H1 (cell line): ENCODE data around the gene GLB1L3. TPM values are rescaled to one million over a fixed set of nuclear protein-coding genes. Genes with fewer than 3 reads are reported as not detected.

Experiments
- CTCF ChIA-PET: fragments of 300-600 bp; sonication (Branson Sonifier 250); formaldehyde crosslinking; loops from one replicate; lab custom pipeline; 2021; ENCODE audit not compliant: partially characterized antibody; lab: Charles Lee
- POLR2A ChIA-PET: fragments of 300-600 bp; sonication (Branson Sonifier 250); formaldehyde crosslinking; loops from one replicate; lab custom pipeline; 2021; ENCODE audit warnings: inconsistent platforms; ENCODE audit not compliant: partially characterized antibody; lab: Charles Lee
- DNase-seq, 2 experiments: peaks; one replicate each; pipeline versions ENCODE4 v3.0.0 to v3.0.0-alpha.2; 2010 to 2022; ENCODE audit warnings: low spot score in 2 of 2, low read depth in 1 of 2, mixed read lengths in 1 of 2
- FAIRE-seq: peaks from 2 replicates; lab custom pipeline; 2011; peaks lifted over from hg19 to GRCh38; lab: Jason Lieb, UNC
- H2AFZ ChIP-seq: 2 replicates; pipeline ENCODE4 v1.8.1; 2012; ENCODE audit warnings: low read length, inconsistent platforms
- H2AK5ac ChIP-seq: 2 replicates; pipeline ENCODE4 v1.6.1; 2013; ENCODE audit warnings: low read depth, low read length
- H2BK120ac ChIP-seq: replicated peaks from 2 replicates; pipeline ENCODE3; 2013; ENCODE audit warnings: low read depth, low read length, inconsistent platforms
- H2BK12ac ChIP-seq: 2 replicates; pipeline ENCODE4 v1.6.1; 2013; ENCODE audit warnings: low read depth, low read length
- H2BK15ac ChIP-seq: 2 replicates; pipeline ENCODE4 v1.6.1; 2013; ENCODE audit warnings: low read length
- H2BK20ac ChIP-seq: 2 replicates; pipeline ENCODE4 v1.6.1; 2013; ENCODE audit warnings: low read length
- H2BK5ac ChIP-seq: 2 replicates; pipeline ENCODE4 v1.6.1; 2013; ENCODE audit warnings: low read depth, low read length
- H3K14ac ChIP-seq: 2 replicates; pipeline ENCODE4 v1.6.1; 2013; ENCODE audit warnings: inconsistent platforms; ENCODE audit not compliant: insufficient read length
- H3K18ac ChIP-seq: 2 replicates; pipeline ENCODE4 v1.6.1; 2013; ENCODE audit warnings: low read length; ENCODE audit errors: extremely low read depth
- H3K23ac ChIP-seq: 2 replicates; pipeline ENCODE4 v1.6.1; 2013; ENCODE audit warnings: inconsistent platforms; ENCODE audit not compliant: insufficient read length
- H3K23me2 ChIP-seq: 2 replicates; pipeline ENCODE4 v1.6.1; 2013; ENCODE audit warnings: low read depth, low read length
- H3K27ac ChIP-seq: 2 replicates; pipeline ENCODE4 v1.6.1; 2011; ENCODE audit warnings: low read depth, low read length, inconsistent platforms
- H3K27me3 ChIP-seq, 4 experiments: replicated peaks in 1 of 4; 1 replicate in 1 of 4; 2 replicates in 3 of 4; pipeline versions ENCODE4 v1.6.1 to v1.8.1; 2011 to 2013; ENCODE audit warnings: low read length in 3 of 4, mild to moderate bottlenecking in 3 of 4, inconsistent platforms in 2 of 4, mixed read lengths in 2 of 4, moderate library complexity in 1 of 4; ENCODE audit not compliant: control insufficient read depth in 3 of 4, insufficient read depth in 3 of 4; ENCODE audit errors: extremely low read depth in 1 of 4
- H3K36me3 ChIP-seq, 4 experiments: 2 replicates each; pipeline versions ENCODE4 v1.6.1 to v1.8.1; 2011 to 2013; ENCODE audit warnings: mild to moderate bottlenecking in 4 of 4, low read length in 3 of 4, moderate library complexity in 2 of 4, control low read depth in 1 of 4, inconsistent platforms in 1 of 4; ENCODE audit not compliant: insufficient read depth in 4 of 4, control insufficient read depth in 2 of 4
- H3K4ac ChIP-seq: replicated peaks from 2 replicates; pipeline ENCODE3; 2013; ENCODE audit warnings: low read length, low read depth, mixed read lengths, inconsistent platforms; ENCODE audit not compliant: insufficient read length
- H3K4me1 ChIP-seq, 4 experiments: replicated peaks in 1 of 4; 1 replicate in 1 of 4; 2 replicates in 3 of 4; pipeline versions ENCODE4 v1.6.1 to v1.8.1; 2011 to 2013; ENCODE audit warnings: low read length in 3 of 4, inconsistent platforms in 2 of 4, mixed read lengths in 1 of 4; ENCODE audit not compliant: insufficient read depth in 4 of 4, control insufficient read depth in 3 of 4
- H3K4me2 ChIP-seq, 2 experiments: 2 replicates each; pipeline versions ENCODE4 v1.6.1 to v1.8.1; 2011 to 2013; ENCODE audit warnings: low read depth in 2 of 2, low read length in 2 of 2, control low read depth in 1 of 2, inconsistent platforms in 1 of 2, mild to moderate bottlenecking in 1 of 2; ENCODE audit not compliant: insufficient read depth in 1 of 2
- H3K4me3 ChIP-seq, 4 experiments: fragments of 200-600, 300-600 bp in 1 of 4; sonication (generic), shearing (Covaris generic), sonication (Bioruptor Twin) in 1 of 4; 2 replicates each; pipeline versions ENCODE4 v1.5.1 to v1.8.1; 2011 to 2016; ENCODE audit warnings: low read length in 4 of 4, low read depth in 3 of 4, control low read depth in 2 of 4, inconsistent platforms in 2 of 4, mild to moderate bottlenecking in 2 of 4, mixed read lengths in 1 of 4, moderate library complexity in 1 of 4; ENCODE audit not compliant: insufficient read depth in 2 of 4; ENCODE audit errors: extremely low read depth in 1 of 4
- H3K56ac ChIP-seq: replicated peaks from 2 replicates; pipeline ENCODE3; 2013; ENCODE audit warnings: low read depth, mild to moderate bottlenecking, mixed read lengths, low read length, inconsistent platforms; ENCODE audit not compliant: insufficient read length
- H3K79me1 ChIP-seq: 2 replicates; pipeline ENCODE4 v1.6.1; 2013; ENCODE audit warnings: low read depth, low read length, control low read depth
- H3K79me2 ChIP-seq, 2 experiments: 2 replicates each; pipeline versions ENCODE4 v1.6.1 to v1.8.1; 2012 to 2013; ENCODE audit warnings: low read length in 2 of 2, mild to moderate bottlenecking in 2 of 2, inconsistent platforms in 1 of 2; ENCODE audit not compliant: insufficient read depth in 2 of 2, control insufficient read depth in 1 of 2
- H3K9ac ChIP-seq, 4 experiments: replicated peaks in 1 of 4; 1 replicate in 1 of 4; 2 replicates in 3 of 4; pipeline versions ENCODE4 v1.6.1 to v1.8.1; 2011 to 2013; ENCODE audit warnings: low read depth in 3 of 4, low read length in 3 of 4, control low read depth in 2 of 4, mild to moderate bottlenecking in 2 of 4, moderate library complexity in 2 of 4, inconsistent platforms in 1 of 4; ENCODE audit errors: extremely low read depth in 1 of 4
- H3K9me3 ChIP-seq, 2 experiments: 2 replicates each; pipeline versions ENCODE4 v1.6.1 to v1.8.1; 2012 to 2013; ENCODE audit warnings: mild to moderate bottlenecking in 2 of 2, moderate library complexity in 2 of 2, control low read depth in 1 of 2, inconsistent platforms in 1 of 2, low read depth in 1 of 2, low read length in 1 of 2, mixed read lengths in 1 of 2; ENCODE audit not compliant: insufficient read depth in 2 of 2
- H4K20me1 ChIP-seq, 2 experiments: replicated peaks in 1 of 2; 2 replicates each; pipeline versions ENCODE3 to v1.8.1; 2011 to 2013; ENCODE audit warnings: inconsistent platforms in 2 of 2, low read length in 2 of 2, mild to moderate bottlenecking in 1 of 2; ENCODE audit not compliant: insufficient read depth in 2 of 2, control insufficient read depth in 1 of 2
- H4K5ac ChIP-seq: 2 replicates; pipeline ENCODE4 v1.6.1; 2013; ENCODE audit warnings: low read length, low read depth, mixed read lengths, inconsistent platforms; ENCODE audit not compliant: insufficient read length
- H4K8ac ChIP-seq: 2 replicates; pipeline ENCODE4 v1.8.0; 2013; ENCODE audit warnings: mild to moderate bottlenecking, moderate library complexity, low read length, inconsistent platforms; ENCODE audit not compliant: insufficient read depth; ENCODE audit errors: extremely low read depth
- H4K91ac ChIP-seq: replicated peaks from 2 replicates; pipeline ENCODE3; 2013; ENCODE audit warnings: low read length, mixed read lengths, inconsistent platforms; ENCODE audit not compliant: insufficient read length
- BACH1 ChIP-seq: IDR thresholded peaks from 2 replicates; pipeline ENCODE4 v1.6.1; 2012; ENCODE audit warnings: low read length, improper control_type of control experiment
- BRCA1 ChIP-seq: IDR thresholded peaks from 2 replicates; pipeline ENCODE4 v1.6.1; 2012; ENCODE audit warnings: low read depth, low read length, improper control_type of control experiment
- CTBP2 ChIP-seq: IDR thresholded peaks from 2 replicates; pipeline ENCODE4 v1.7.0; 2011; ENCODE audit warnings: borderline replicate concordance, mild to moderate bottlenecking, moderate library complexity, mixed read lengths, low read length; ENCODE audit not compliant: insufficient read depth, insufficient read length
- JUN ChIP-seq: IDR thresholded peaks from 2 replicates; pipeline ENCODE4 v1.6.1; 2011; ENCODE audit warnings: low read depth, mild to moderate bottlenecking, improper control_type of control experiment, low read length
- NANOG ChIP-seq: IDR thresholded peaks from 2 replicates; pipeline ENCODE4 v1.6.1; 2011; ENCODE audit warnings: low read length, low read depth, mild to moderate bottlenecking, inconsistent platforms; ENCODE audit not compliant: insufficient read depth, poor library complexity, severe bottlenecking
- POLR2A ChIP-seq, 2 experiments: IDR thresholded peaks; 1 replicate in 1 of 2; 2 replicates in 1 of 2; pipeline ENCODE4 v1.6.1; 2011; ENCODE audit warnings: low read depth in 2 of 2, low read length in 2 of 2, mild to moderate bottlenecking in 2 of 2; ENCODE audit errors: control extremely low read depth in 1 of 2
- RAD21 ChIP-seq, 2 experiments: IDR thresholded peaks in 1 of 2; conservative IDR thresholded peaks in 1 of 2; 2 replicates each; pipeline ENCODE4 v1.6.1; 2011; ENCODE audit warnings: low read depth in 2 of 2, low read length in 2 of 2, improper control_type of control experiment in 1 of 2, inconsistent platforms in 1 of 2, mild to moderate bottlenecking in 1 of 2, moderate library complexity in 1 of 2
- RNF2 ChIP-seq: fragments of 200-900, 300-1000 bp; sonication (generic); IDR thresholded peaks from 2 replicates; pipeline ENCODE4 v1.7.1; 2016; ENCODE audit warnings: borderline replicate concordance, low read depth, mild to moderate bottlenecking, antibody characterized with exemption, low read length; ENCODE audit not compliant: poor library complexity, severe bottlenecking; ENCODE audit errors: missing control alignments
- RXRA ChIP-seq: IDR thresholded peaks from 2 replicates; pipeline ENCODE4 v1.6.1; 2011; ENCODE audit warnings: low read depth, mild to moderate bottlenecking, low read length, moderate library complexity; ENCODE audit not compliant: insufficient read depth
- SAP30 ChIP-seq: fragments of 300-600 bp; sonication (generic); IDR thresholded peaks from 2 replicates; pipeline ENCODE4 v1.7.1; 2012; ENCODE audit warnings: low read length, moderate library complexity, mild to moderate bottlenecking, inconsistent platforms; ENCODE audit not compliant: insufficient read depth, insufficient replicate concordance
- SUZ12 ChIP-seq: fragments of 200-600 bp; sonication (generic); IDR thresholded peaks from 2 replicates; pipeline ENCODE4 v1.6.1; 2012; ENCODE audit warnings: mild to moderate bottlenecking, inconsistent platforms, low read length, moderate library complexity, mixed read lengths
- YY1 ChIP-seq: IDR thresholded peaks from 2 replicates; pipeline ENCODE4 v1.6.1; 2011; ENCODE audit warnings: low read depth, mild to moderate bottlenecking, low read length
- WGBS, 2 experiments: shearing (Covaris generic) in 1 of 2; methylation state at CpG; one replicate each; pipeline versions ENCODE4 v1.1.6 to v1.1.7; 2013 to 2015; ENCODE audit warnings: low lambda C conversion rate in 2 of 2, mixed read lengths in 2 of 2, inconsistent platforms in 1 of 2, low coverage in 1 of 2, missing lambda C conversion rate in 1 of 2; ENCODE audit not compliant: insufficient replicate concordance in 2 of 2, insufficient coverage in 1 of 2, insufficient read length in 1 of 2; ENCODE audit errors: extremely low coverage in 1 of 2, missing lambda C conversion rate in 1 of 2; 5-methylcytosine and 5-hydroxymethylcytosine counted together
- polyA plus RNA-seq, 7 experiments: library from polyadenylated mRNA; depleted of rRNA in 3 of 7; stranded (reverse) in 5 of 7; unstranded in 2 of 7; fragments of >200 nt in 5 of 7; fragments of 200-250 nt in 2 of 7; gene quantifications; 1 replicate in 5 of 7; 2 replicates in 1 of 7; 4 replicates in 1 of 7; pipeline versions ENCODE4 v1.2.1 to v1.2.3, GENCODE V29; 2011 to 2013; ENCODE audit warnings: missing spikeins in 2 of 7, mixed read lengths in 2 of 7
- total RNA-seq: library from RNA; stranded (reverse); fragmentation: NEBNext Ultra II Directional; extraction: Animal tissue kit (Norgen Biotek cat#: 25700); gene quantifications from 2 replicates; pipeline ENCODE4 v1.2.1, GENCODE V29; 2021

GLB1L3 gene
- total and polyA plus RNA-seq, 2 of the 8 experiments (the other 6 are each of a cell fraction or from before 2014, with no cell fraction given) = 14.9 to 33.2 TPM

DNA sequence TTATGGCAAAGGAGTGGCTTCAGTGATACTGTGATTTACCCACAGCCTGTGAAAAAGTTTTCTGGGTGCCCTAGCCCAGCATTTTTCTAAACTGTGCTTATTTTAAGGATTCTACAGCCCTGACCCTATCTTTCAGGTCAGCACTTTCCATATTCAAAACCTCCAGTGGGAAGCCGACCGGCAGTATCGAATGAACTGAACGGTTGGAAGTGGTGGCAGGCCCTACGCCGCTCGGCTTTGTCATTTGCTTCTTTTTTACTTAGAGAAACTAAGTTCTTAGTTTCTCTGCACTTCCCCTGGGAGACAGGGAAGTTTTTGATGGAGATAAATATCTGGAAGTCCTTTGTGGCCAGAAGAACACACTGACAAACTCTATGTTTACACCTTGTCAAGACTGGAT is 56.6 kb downstream of the GLB1L3 start:
- Histone ChIP-seq H4K8ac (no peak overlapping the region), H4K20me1 (no peaks in the 10 kb centered on the region), H2AFZ (no peak overlapping the region), H3K9me3 (no peaks in the 10 kb centered on the region), H3K4me1 (peaks cover 0 to 5% (median 4%) of the 10 kb centered on the region in 4 experiments; a peak in 4 of 7 replicates), H3K27me3 (peaks cover 0 to 36% (median 24%) of the 10 kb centered on the region in 4 experiments; a peak in 5 of 7 replicates), H3K4me3 (peak overlapping the region; percentile 48 to 72 (median 66); a peak in 5 of 8 replicates), H3K36me3 (no peaks in the 10 kb centered on the region), H3K27ac (no peak overlapping the region), H3K56ac (no peak overlapping the region), H4K5ac (no peak overlapping the region), H3K14ac (no peak overlapping the region), H3K18ac (no peak overlapping the region), H2BK120ac (no peak overlapping the region), H3K79me1 (no peaks in the 10 kb centered on the region), H3K23me2 (peaks cover 8% of the 10 kb centered on the region; the same call in 1 of the 2 replicates), H4K91ac (no peak overlapping the region), H2AK5ac (no peak overlapping the region), H3K79me2 (no peaks in the 10 kb centered on the region), H2BK20ac (no peak overlapping the region), H3K9ac (no peak overlapping the region), H2BK15ac (no peak overlapping the region), H2BK12ac (no peak overlapping the region), H3K23ac (no peak overlapping the region), H3K4me2 (peak overlapping the region; percentile 61 to 96; a peak in 3 of 4 replicates), H3K4ac (no peak overlapping the region), H2BK5ac (no peak overlapping the region)
- no peak for FAIRE-seq
- 79% methylated on average over 7 of the region's 7 CpGs; no CpG with 5 or more reads in 1 of the 2 experiments for WGBS, 2 experiments
- ChIA-PET POLR2A (interaction anchor here (1.3 to 2.1 kb wide), 2 partner anchors 10 to 59 kb away, joined by 3 to 7 read pairs; no protein-coding TSS in a partner anchor), CTCF (interaction anchor here (0.8 to 2.1 kb wide), 6 partner anchors 9 to 71 kb away, joined by 3 to 9 read pairs (median 4); no protein-coding TSS in a partner anchor)
- no peak for TF ChIP-seq RXRA
- TF ChIP-seq BACH1 = no peak
- no peak for TF ChIP-seq RAD21 (IDR thresholded peaks at IDR 0.05 in 1 of 2, conservative IDR thresholded peaks at IDR 0.05 in 1 of 2; ENCODE audit: low read depth in 2 of 2, low read length in 2 of 2)
- TF ChIP-seq RNF2 = no peak
- no peak for TF ChIP-seq POLR2A (IDR thresholded peaks at IDR 0.05; ENCODE audit: control extremely low read depth in 1 of 2, low read depth in 2 of 2, low read length in 2 of 2)
- no peak for TF ChIP-seq SUZ12
- TF ChIP-seq SAP30 = no peak
- TF ChIP-seq CTBP2 = no peak
- TF ChIP-seq YY1 = no peak
- TF ChIP-seq JUN = no peak
- no peak for TF ChIP-seq NANOG
- TF ChIP-seq BRCA1 = no peak
- no peak for DNase-seq
